Measurements from ENCODE around the gene ZNF648. TPM values are rescaled to one million over a fixed set of nuclear protein-coding genes. Genes with fewer than 3 reads are reported as not detected.

The ZNF648 gene
- total and polyA plus RNA-seq, 8 donors = 0.06 to 0.18 (median 0.09) TPM; not detected in 1

- intact Hi-C loops (cut with DNase I) = no loop called here
Observed at GRCh38 chr1:182038220-182038619, 23.3 kb downstream of the ZNF648 start.

DNA sequence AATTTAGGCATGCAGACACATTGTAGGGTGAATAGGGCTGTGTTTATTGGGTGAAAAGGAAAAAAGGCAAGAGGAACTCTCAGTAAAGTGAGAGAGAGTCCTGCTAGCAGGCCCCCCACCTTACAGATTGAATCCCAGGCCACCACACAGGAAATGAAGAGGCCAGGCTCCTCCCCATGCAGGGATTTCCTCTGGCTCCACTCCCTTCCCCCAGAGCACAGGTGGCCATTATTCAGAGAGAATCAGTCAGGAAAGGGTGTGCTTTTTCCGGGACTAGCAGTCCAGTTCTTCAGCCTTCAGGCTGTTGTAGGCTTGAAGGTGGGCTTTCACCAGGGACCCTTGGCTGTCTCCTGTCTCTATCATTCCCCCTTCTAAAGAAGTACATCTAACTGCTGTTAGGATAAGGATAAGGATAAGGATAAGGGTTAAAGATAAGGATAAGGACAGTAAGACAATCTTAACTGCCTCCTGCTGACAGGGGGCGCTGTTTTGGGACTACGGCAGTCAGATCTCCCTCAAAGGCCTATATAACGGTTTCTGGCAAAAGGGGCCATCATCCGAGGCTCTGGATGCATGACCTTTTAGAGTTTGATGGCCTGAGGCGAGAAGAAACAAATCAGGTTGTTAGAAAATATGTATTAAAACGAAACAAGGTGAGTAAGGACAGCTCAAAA lies 26.3 kb downstream of the ZNF648 start:
- Histone ChIP-seq H3K27me3 (no peaks in the 10 kb centered on the region), H3K4me3 (no peak overlapping the region), H3K9me3 (peaks cover 0 to 36% of the 10 kb centered on the region in 2 donors), H3K36me3 (no peaks in the 10 kb centered on the region), H3K4me1 (peaks cover 0 to 1% of the 10 kb centered on the region in 2 donors), H3K27ac (no peak overlapping the region)
- no peak for DNase-seq
- intact Hi-C loops (cut with DNase I) = no loop called here
- TF ChIP-seq, protein P1, sequence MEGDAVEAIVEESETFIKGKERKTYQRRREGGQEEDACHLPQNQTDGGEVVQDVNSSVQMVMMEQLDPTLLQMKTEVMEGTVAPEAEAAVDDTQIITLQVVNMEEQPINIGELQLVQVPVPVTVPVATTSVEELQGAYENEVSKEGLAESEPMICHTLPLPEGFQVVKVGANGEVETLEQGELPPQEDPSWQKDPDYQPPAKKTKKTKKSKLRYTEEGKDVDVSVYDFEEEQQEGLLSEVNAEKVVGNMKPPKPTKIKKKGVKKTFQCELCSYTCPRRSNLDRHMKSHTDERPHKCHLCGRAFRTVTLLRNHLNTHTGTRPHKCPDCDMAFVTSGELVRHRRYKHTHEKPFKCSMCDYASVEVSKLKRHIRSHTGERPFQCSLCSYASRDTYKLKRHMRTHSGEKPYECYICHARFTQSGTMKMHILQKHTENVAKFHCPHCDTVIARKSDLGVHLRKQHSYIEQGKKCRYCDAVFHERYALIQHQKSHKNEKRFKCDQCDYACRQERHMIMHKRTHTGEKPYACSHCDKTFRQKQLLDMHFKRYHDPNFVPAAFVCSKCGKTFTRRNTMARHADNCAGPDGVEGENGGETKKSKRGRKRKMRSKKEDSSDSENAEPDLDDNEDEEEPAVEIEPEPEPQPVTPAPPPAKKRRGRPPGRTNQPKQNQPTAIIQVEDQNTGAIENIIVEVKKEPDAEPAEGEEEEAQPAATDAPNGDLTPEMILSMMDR (IDR thresholded peaks at IDR 0.05) = no peak
- no peak for ATAC-seq

More at GRCh38 chr1:182038220-182038619, 23.3 kb downstream of the ZNF648 start:
- Histone ChIP-seq H3K4me3 (no peak overlapping the region), H3K27me3 (no peaks in the 10 kb centered on the region), H3K36me3 (no peaks in the 10 kb centered on the region), H3K4me1 (no peaks in the 10 kb centered on the region), H3K9me3 (peaks cover 0 to 41% of the 10 kb centered on the region in 2 donors), H3K27ac (no peak overlapping the region)
- no peak for ATAC-seq
- no peak for DNase-seq
- TF ChIP-seq, protein P1 (IDR thresholded peaks at IDR 0.05) = no peak

GRCh38 chr1:182032251-182032650 lies 29.3 kb downstream of the ZNF648 start:
- no peaks in the 10 kb centered on the region for H3K27me3 ChIP-seq
- peaks cover 0 to 8% of the 10 kb centered on the region in 2 donors for H3K9me3 ChIP-seq
- TF ChIP-seq, protein P1 (IDR thresholded peaks at IDR 0.05) = no peak
- no peaks in the 10 kb centered on the region for H3K36me3 ChIP-seq
- no peak overlapping the region for H3K27ac ChIP-seq
- intact Hi-C loops (cut with DNase I) = no loop called here
- ATAC-seq = no peak
- H3K4me1 ChIP-seq = peaks cover 6 to 9% of the 10 kb centered on the region in 2 donors
- no peak for DNase-seq
- no peak overlapping the region for H3K4me3 ChIP-seq

DNA sequence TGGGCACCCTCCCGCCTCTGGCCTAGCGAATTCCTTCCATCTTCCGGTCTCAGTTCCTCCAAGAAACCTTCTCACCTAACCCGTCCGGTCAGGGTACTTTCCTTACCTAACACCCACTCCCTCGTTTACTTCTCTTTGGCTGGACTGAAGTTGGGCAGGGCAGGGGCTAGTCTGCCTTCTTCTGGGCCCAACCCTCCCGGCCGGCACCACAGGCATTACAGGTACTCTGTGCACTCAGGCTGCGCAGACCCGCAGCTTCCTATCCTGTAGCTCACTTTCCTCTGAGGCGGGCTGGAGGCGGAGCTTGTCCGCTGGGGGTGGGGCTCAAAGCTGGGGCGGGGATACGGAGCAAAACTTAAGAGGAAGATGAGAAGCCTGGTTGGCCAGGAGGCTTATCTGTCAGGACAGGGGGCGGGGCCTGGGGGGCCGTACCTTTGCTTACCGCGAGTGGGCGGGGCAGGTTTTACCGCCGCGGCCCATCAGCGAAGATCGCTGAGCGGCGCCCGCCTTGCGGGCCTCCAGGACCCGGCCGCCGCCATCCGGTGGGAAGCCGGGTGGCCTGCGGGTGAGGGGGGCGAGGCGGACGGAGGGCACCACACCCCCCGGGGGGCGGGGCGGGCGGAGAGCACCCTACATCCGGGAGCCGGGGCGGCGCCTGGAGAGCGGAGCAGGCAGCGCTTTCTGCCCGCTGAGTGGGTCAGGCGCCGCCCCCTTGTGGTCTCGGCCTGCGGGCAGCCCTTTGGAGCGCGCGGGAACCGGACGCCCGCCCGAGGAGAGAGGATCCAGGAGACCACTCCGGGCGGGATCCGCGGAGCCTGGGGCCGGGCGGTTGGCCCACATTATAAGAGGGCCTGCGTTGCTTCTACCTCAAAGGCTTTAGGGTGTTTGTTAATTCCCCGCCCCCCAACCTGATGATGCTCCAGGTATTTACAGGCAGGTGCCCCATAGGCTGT lies 31.9 kb downstream of the ZNF648 start:
- peak overlapping the region; percentile 78 to 82 for H3K27ac ChIP-seq
- H3K36me3 ChIP-seq = no peaks in the 10 kb centered on the region
- peak; percentile 99 for ATAC-seq
- H3K27me3 ChIP-seq = no peaks in the 10 kb centered on the region
- TF ChIP-seq, protein P1 (IDR thresholded peaks at IDR 0.05) = peak; percentile 28 to 62
- DNase-seq = peak; percentile 94 to 98 (median 98)
- peaks cover 6 to 9% of the 10 kb centered on the region in 2 donors for H3K4me1 ChIP-seq
- H3K4me3 ChIP-seq = peak overlapping the region; percentile 58 to 65
- intact Hi-C loops (cut with DNase I) = no loop called here
- no peaks in the 10 kb centered on the region for H3K9me3 ChIP-seq

- H3K27ac ChIP-seq = peak overlapping the region; percentile 78 to 82
- H3K4me1 ChIP-seq = peaks cover 6 to 9% of the 10 kb centered on the region in 2 donors
- no peaks in the 10 kb centered on the region for H3K9me3 ChIP-seq
- intact Hi-C loops (cut with DNase I) = no loop called here
- no peaks in the 10 kb centered on the region for H3K36me3 ChIP-seq
- ATAC-seq = no peak
- TF ChIP-seq, protein P1 (IDR thresholded peaks at IDR 0.05) = no peak
- peak overlapping the region; percentile 58 to 65 for H3K4me3 ChIP-seq
- H3K27me3 ChIP-seq = no peaks in the 10 kb centered on the region
- no peak for DNase-seq
Observed at GRCh38 chr1:182029002-182029378, 32.5 kb downstream of the ZNF648 start.

All from left lung (tissue), 10 donors.